OCI-LY1 (cell line): ENCODE results near the gene DUSP3.
"Not testable (repeated sequence)": the region's sequence is repeated elsewhere in the genome, so short reads cannot be mapped to it uniquely, and the experiment has no call there.

ENCODE experiments used
- CTCF ChIP-seq: fragments of 200-600 bp; sonication (generic), shearing (Covaris generic); IDR thresholded peaks from 2 replicates; pipeline ENCODE4 v1.5.1; 2017; ENCODE audit warnings: mild to moderate bottlenecking, antibody characterized with exemption, low read length, moderate library complexity, mixed read lengths
- EZH2 ChIP-seq: fragments of 200-600 bp; sonication (generic), shearing (Covaris generic); IDR thresholded peaks from 2 replicates; pipeline ENCODE4 v1.8.0; 2017; ENCODE audit warnings: borderline replicate concordance, mixed run types, mild to moderate bottlenecking, antibody characterized with exemption, low read length, moderate library complexity, mixed read lengths

GRCh38 chr17:43798024-43798423, 19.2 kb upstream of the DUSP3 start:
- TF ChIP-seq CTCF, EZH2: not testable (repeated sequence)
